Endothelial cell of umbilical vein (primary cell): ENCODE results near the gene EVC2. TPM values are rescaled to one million over a fixed set of nuclear protein-coding genes. Genes with fewer than 3 reads are reported as not detected.

Experiments used
- BruUV-seq: library from RNA; stranded (reverse); fragments of 400-500 nt; replicated peaks from 2 replicates; lab custom pipeline; 2021; lab: Mats Ljungman, UMichigan
- CTCF ChIA-PET: fragments of 300-600, 350-600 bp; sonication (Branson Sonifier 250); formaldehyde crosslinking; loops from one replicate; lab custom pipeline; 2021; ENCODE audit warnings: antibody characterized with exemption, inconsistent platforms; lab: Charles Lee
- POLR2A ChIA-PET: fragments of 300-600, 350-600 bp; sonication (Branson Sonifier 250); formaldehyde crosslinking; loops from one replicate; lab custom pipeline; 2021; ENCODE audit warnings: antibody characterized with exemption, inconsistent platforms; lab: Charles Lee
- DNase-seq: peaks from one replicate; pipeline ENCODE4 v3.0.0-alpha.2; 2011; ENCODE audit warnings: low read depth, low spot score
- FAIRE-seq: peaks from 2 replicates; lab custom pipeline; 2011; peaks lifted over from hg19 to GRCh38; lab: Jason Lieb, UNC
- H2AFZ ChIP-seq: 2 replicates; pipeline ENCODE4 v1.6.0; 2012; ENCODE audit warnings: low read depth, low read length, control low read depth, inconsistent platforms
- H3K27ac ChIP-seq: 2 replicates; pipeline ENCODE4 v1.5.1; 2011; ENCODE audit warnings: low read depth, mild to moderate bottlenecking, control low read depth, low read length, moderate library complexity; ENCODE audit not compliant: insufficient read depth
- H3K27me3 ChIP-seq, 2 experiments: 2 replicates each; pipeline versions ENCODE4 v1.6.0 to v1.6.1; 2011; ENCODE audit warnings: low read length in 2 of 2, mixed read lengths in 1 of 2; ENCODE audit not compliant: control insufficient read depth in 2 of 2, insufficient read depth in 2 of 2
- H3K36me3 ChIP-seq, 2 experiments: 2 replicates in 1 of 2; 3 replicates in 1 of 2; pipeline ENCODE4 v1.5.1; 2011; ENCODE audit warnings: low read length in 2 of 2, mild to moderate bottlenecking in 1 of 2, moderate library complexity in 1 of 2; ENCODE audit not compliant: control insufficient read depth in 2 of 2, insufficient read depth in 2 of 2; ENCODE audit errors: extremely low read depth in 1 of 2
- H3K4me1 ChIP-seq: 3 replicates; pipeline ENCODE4 v1.5.1; 2011; ENCODE audit warnings: mild to moderate bottlenecking, low read length; ENCODE audit not compliant: control insufficient read depth, insufficient read depth; ENCODE audit errors: extremely low read depth
- H3K4me2 ChIP-seq: 2 replicates; pipeline ENCODE4 v1.6.1; 2011; ENCODE audit warnings: low read length, control low read depth, mixed read lengths; ENCODE audit not compliant: insufficient read depth
- H3K4me3 ChIP-seq, 3 experiments: fragments of 200-600 bp in 1 of 3; sonication (generic), shearing (Covaris generic) in 1 of 3; replicated peaks in 1 of 3; 2 replicates each; pipeline ENCODE4 v1.5.1; 2011 to 2016; ENCODE audit warnings: control low read depth in 3 of 3, low read length in 3 of 3, mild to moderate bottlenecking in 2 of 3, inconsistent platforms in 1 of 3, low read depth in 1 of 3, moderate library complexity in 1 of 3; ENCODE audit not compliant: insufficient read depth in 1 of 3
- H3K79me2 ChIP-seq: 2 replicates; pipeline ENCODE4 v1.6.0; 2012; ENCODE audit warnings: low read length, inconsistent platforms; ENCODE audit not compliant: control insufficient read depth, insufficient read depth
- H3K9ac ChIP-seq: replicated peaks from 2 replicates; pipeline ENCODE3; 2011; ENCODE audit warnings: low read length, control low read depth; ENCODE audit not compliant: insufficient read depth; ENCODE audit errors: extremely low read depth
- H3K9me1 ChIP-seq: replicated peaks from 3 replicates; pipeline ENCODE4 v1.6.0; 2011; ENCODE audit warnings: mild to moderate bottlenecking, low read length; ENCODE audit not compliant: control insufficient read depth, insufficient read depth; ENCODE audit errors: extremely low read depth
- H3K9me3 ChIP-seq: replicated peaks from 2 replicates; pipeline ENCODE4 v1.5.1; 2012; ENCODE audit warnings: low read length, inconsistent platforms; ENCODE audit not compliant: control insufficient read depth, insufficient read depth
- H4K20me1 ChIP-seq: replicated peaks from 2 replicates; pipeline ENCODE3; 2011; ENCODE audit warnings: mild to moderate bottlenecking, low read length; ENCODE audit not compliant: control insufficient read depth, insufficient read depth; ENCODE audit errors: extremely low read depth
- CTCF ChIP-seq, 2 donors: IDR thresholded peaks; 1 replicate in 1 of 2; 2 replicates in 1 of 2; pipeline ENCODE4 v1.5.1; 2011; ENCODE audit warnings: low read length in 2 of 2, mild to moderate bottlenecking in 2 of 2, moderate library complexity in 2 of 2, control low read depth in 1 of 2, inconsistent platforms in 1 of 2, low read depth in 1 of 2; ENCODE audit not compliant: insufficient read depth in 1 of 2; ENCODE audit errors: extremely low read depth in 1 of 2
- EZH2 ChIP-seq: IDR thresholded peaks from 2 replicates; pipeline ENCODE4 v1.6.1; 2012; ENCODE audit warnings: borderline replicate concordance, low read depth, mild to moderate bottlenecking, moderate library complexity, low read length, inconsistent platforms; ENCODE audit not compliant: severe bottlenecking
- FOS ChIP-seq: IDR thresholded peaks from 2 replicates; pipeline ENCODE4 v1.6.1; 2011; ENCODE audit warnings: mild to moderate bottlenecking, low read length, moderate library complexity, borderline replicate concordance; ENCODE audit not compliant: insufficient read depth
- GATA2 ChIP-seq: IDR thresholded peaks from 2 replicates; pipeline ENCODE4 v1.7.0; 2011; ENCODE audit warnings: low read depth, mild to moderate bottlenecking, moderate library complexity, mixed read lengths, low read length; ENCODE audit not compliant: insufficient read length, insufficient read depth
- JUN ChIP-seq: IDR thresholded peaks from 2 replicates; pipeline ENCODE4 v1.6.1; 2011; ENCODE audit warnings: borderline replicate concordance, low read depth; ENCODE audit not compliant: insufficient read length, insufficient read depth
- MAX ChIP-seq: IDR thresholded peaks from 2 replicates; pipeline ENCODE4 v1.6.1; 2011; ENCODE audit not compliant: insufficient read depth, insufficient read length
- MYC ChIP-seq: IDR thresholded peaks from one replicate; pipeline ENCODE4 v1.6.1; 2011; ENCODE audit warnings: mild to moderate bottlenecking, low read depth, low read length
- POLR2A ChIP-seq: IDR thresholded peaks from 2 replicates; pipeline ENCODE4 v1.6.1; 2012; ENCODE audit warnings: low read depth, mild to moderate bottlenecking, control low read depth, low read length
- POLR2AphosphoS5 ChIP-seq: IDR thresholded peaks from 2 replicates; pipeline ENCODE4 v1.6.1; 2012; ENCODE audit warnings: low read depth, mild to moderate bottlenecking, control low read depth, low read length, moderate library complexity; ENCODE audit not compliant: insufficient read depth
- dilution Hi-C: fragments of 300-500 bp; cut with MboI; formaldehyde crosslinking; loops from one replicate; pipeline ENCODE4 v1.15.0; 2019; ENCODE audit warnings: low sequenced_read_pairs; ENCODE audit not compliant: extremely low pct_ligation_motif_present
- intact Hi-C: fragments of 100-400 bp; cut with micrococcal nuclease; formaldehyde crosslinking; loops from one replicate; pipeline ENCODE4 v1.10.0; 2022
- polyA plus RNA-seq, 4 experiments: library from polyadenylated mRNA; depleted of rRNA in 3 of 4; stranded (reverse) in 3 of 4; unstranded in 1 of 4; fragments of >200 nt; gene quantifications; 2 replicates each; pipeline versions ENCODE4 v1.2.1 to v1.2.3, GENCODE V29; 2011 to 2012; ENCODE audit warnings: missing spikeins in 1 of 4
- total RNA-seq: library from RNA; stranded (reverse); gene quantifications from 2 replicates; pipeline ENCODE4 v1.2.3, GENCODE V29; 2021

The EVC2 gene
- total and polyA plus RNA-seq, 2 donors (not counting 3 experiments of a cell fraction or from before 2014, with no cell fraction given), result 1.7 to 8.8 TPM

GRCh38 chr4:5706486-5707290 lies 1.7 kb downstream of the EVC2 start:
- Histone ChIP-seq H2AFZ (no peak overlapping the region), H3K9me3 (no peaks in the 10 kb centered on the region), H3K4me3 (no peak overlapping the region), H3K4me2 (no peak overlapping the region), H3K79me2 (peaks cover 5% of the 10 kb centered on the region), H4K20me1 (no peaks in the 10 kb centered on the region), H3K4me1 (peaks cover 16% of the 10 kb centered on the region), H3K27me3 (no peaks in the 10 kb centered on the region), H3K9ac (no peak overlapping the region), H3K36me3 (peaks cover 0 to 3% of the 10 kb centered on the region in 2 experiments), H3K9me1 (no peaks in the 10 kb centered on the region), H3K27ac (no peak overlapping the region)
- CTCF ChIA-PET, result no interaction called here
- TF ChIP-seq CTCF (IDR thresholded peaks at IDR 0.05; ENCODE audit: extremely low read depth in 1 of 2, insufficient read depth in 1 of 2, low read depth in 1 of 2, low read length in 2 of 2), result no peak
- TF ChIP-seq JUN, result no peak
- no peak for TF ChIP-seq MAX
- no peak for TF ChIP-seq POLR2AphosphoS5
- no peak for TF ChIP-seq POLR2A
- no peak for TF ChIP-seq MYC
- TF ChIP-seq GATA2, result no peak
- TF ChIP-seq EZH2, result no peak
- TF ChIP-seq FOS, result no peak
- POLR2A ChIA-PET, result no interaction called here
- FAIRE-seq (no peak), DNase-seq (no peak)
- dilution Hi-C loops, result no loop called here
- intact Hi-C loops, result loop anchor here (2.0 kb wide), 1 partner anchor 658 kb away; no protein-coding TSS in a partner anchor
- BruUV-seq, result no TSS peak
